Lower leg skin (tissue), 3 donors: ENCODE measurements around the gene MYH7B.

Source experiments
- CTCF ChIP-seq, 3 donors: fragments of 450-650 bp; IDR thresholded peaks; one replicate each; pipeline ENCODE4 v1.5.1; 2016; ENCODE audit warnings: antibody characterized with exemption in 3 of 3, mild to moderate bottlenecking in 3 of 3, moderate library complexity in 2 of 3
- POLR2A ChIP-seq, 2 donors: fragments of 450-650 bp; IDR thresholded peaks; one replicate each; pipeline ENCODE4 v1.6.1; 2016 to 2017; ENCODE audit warnings: antibody characterized with exemption in 2 of 2, mild to moderate bottlenecking in 1 of 2, moderate library complexity in 1 of 2

DNA sequence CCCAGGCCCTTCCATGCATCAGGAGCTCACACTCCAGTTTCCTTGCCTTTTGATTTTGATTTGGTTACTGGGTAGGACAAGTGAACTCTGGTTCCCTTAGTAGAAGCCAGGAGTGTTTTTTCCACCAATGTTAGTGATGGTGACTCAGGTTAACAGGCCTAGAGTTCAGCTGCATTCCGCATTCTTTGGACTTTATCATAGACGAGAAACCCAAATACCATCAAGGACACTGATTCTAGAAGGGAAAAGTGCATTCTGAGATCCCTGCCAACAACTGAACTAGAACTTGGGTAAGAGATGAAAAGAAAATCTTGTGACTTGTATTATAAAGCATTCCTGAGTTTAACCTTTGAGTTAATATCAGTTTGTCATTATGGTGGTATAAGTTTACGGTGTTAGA is 9.0 kb upstream of the MYH7B start:
- TF ChIP-seq POLR2A (IDR thresholded peaks at IDR 0.05) (no peak), CTCF (IDR thresholded peaks at IDR 0.05) (no peak)
